Measurements from ENCODE around the gene CYLD.

DNA sequence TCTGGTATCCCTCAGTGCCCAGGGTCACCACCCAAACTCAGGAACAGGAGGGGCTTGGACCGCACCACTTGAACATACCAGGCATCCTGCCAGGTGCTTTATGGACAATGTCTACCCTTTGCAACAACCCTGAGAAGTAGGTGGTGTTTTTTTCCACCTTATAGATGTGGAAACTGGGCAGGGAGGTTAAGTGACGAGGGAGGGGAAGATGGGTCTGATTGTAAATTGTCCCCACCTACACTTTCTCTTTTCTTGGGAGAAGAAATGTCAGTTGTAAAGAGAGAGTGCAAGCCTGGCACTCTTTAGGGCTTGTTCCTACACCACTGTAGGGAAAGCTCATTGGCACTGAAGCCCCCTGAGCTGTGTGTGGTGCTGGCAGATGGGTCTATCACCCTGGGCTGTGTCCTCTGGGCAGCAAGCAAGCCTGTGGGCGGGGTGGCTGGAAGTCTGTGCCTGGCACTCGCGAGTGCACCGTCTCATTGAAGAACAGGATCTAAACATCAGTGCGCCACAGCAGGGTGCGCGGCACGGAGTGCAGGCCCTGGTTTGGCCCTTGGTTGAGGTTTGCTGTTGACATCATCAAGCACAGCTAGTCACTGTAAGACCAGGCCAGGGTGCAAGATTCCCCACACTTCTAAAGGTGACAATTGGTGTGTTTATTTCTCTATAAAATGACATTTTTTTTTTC lies 33.4 kb upstream of the CYLD start:
- TF ChIP-seq FOXM1 (IDR thresholded peaks at IDR 0.05; ENCODE audit: borderline replicate concordance, low read depth) (no peak), TCF12 (IDR thresholded peaks at IDR 0.05; ENCODE audit: low read depth) (no peak), USF1 (IDR thresholded peaks at IDR 0.05) (no peak), YY1 (IDR thresholded peaks at IDR 0.05; ENCODE audit: low read depth) (no peak), REST (IDR thresholded peaks at IDR 0.05; ENCODE audit: low read depth) (no peak), RAD21 (IDR thresholded peaks at IDR 0.05; ENCODE audit: low read depth) (no peak)
